Mesendoderm (in vitro differentiated cells): Measurements from ENCODE around the gene GRHPR.

Source experiments
- DNase-seq: peaks from one replicate; pipeline ENCODE4 v3.0.0; 2013
- H2AK5ac ChIP-seq: 2 replicates; pipeline ENCODE4 v1.6.1; 2013; ENCODE audit warnings: low read length, inconsistent platforms
- H2BK120ac ChIP-seq: 2 replicates; pipeline ENCODE4 v1.6.1; 2013; ENCODE audit warnings: low read depth, mild to moderate bottlenecking, low read length, moderate library complexity, mixed read lengths
- H2BK15ac ChIP-seq: replicated peaks from 2 replicates; pipeline ENCODE4 v1.6.1; 2013; ENCODE audit warnings: low read depth, mild to moderate bottlenecking, moderate library complexity
- H2BK5ac ChIP-seq: 2 replicates; pipeline ENCODE4 v1.6.1; 2013; ENCODE audit warnings: low read length, inconsistent platforms
- H3K18ac ChIP-seq: 2 replicates; pipeline ENCODE4 v1.6.1; 2013; ENCODE audit warnings: mild to moderate bottlenecking, low read length, mixed read lengths
- H3K23ac ChIP-seq: one replicate; pipeline ENCODE4 v1.6.1; 2013; ENCODE audit warnings: low read length
- H3K27ac ChIP-seq: 2 replicates; pipeline ENCODE4 v1.5.1; 2013; ENCODE audit warnings: low read depth, mild to moderate bottlenecking, inconsistent platforms, low read length, moderate library complexity
- H3K27me3 ChIP-seq: 2 replicates; pipeline ENCODE4 v1.6.1; 2013; ENCODE audit warnings: low read length, control low read depth, mild to moderate bottlenecking, inconsistent platforms; ENCODE audit not compliant: insufficient read depth, poor library complexity
- H3K36me3 ChIP-seq: 2 replicates; pipeline ENCODE4 v1.6.1; 2013; ENCODE audit warnings: low read length, inconsistent platforms; ENCODE audit not compliant: control insufficient read depth, insufficient read depth
- H3K4ac ChIP-seq: one replicate; pipeline ENCODE4 v1.6.1; 2013; ENCODE audit warnings: low read depth, mild to moderate bottlenecking, low read length, moderate library complexity
- H3K4me1 ChIP-seq: 2 replicates; pipeline ENCODE4 v1.6.1; 2013; ENCODE audit warnings: low read depth, low read length, inconsistent platforms; ENCODE audit not compliant: control insufficient read depth
- H3K4me2 ChIP-seq: 2 replicates; pipeline ENCODE4 v1.6.1; 2013; ENCODE audit warnings: low read length
- H3K4me3 ChIP-seq: 2 replicates; pipeline ENCODE4 v1.5.1; 2013; ENCODE audit warnings: mild to moderate bottlenecking, low read length
- H3K56ac ChIP-seq: one replicate; pipeline ENCODE4 v1.6.1; 2013; ENCODE audit warnings: low read length
- H3K79me1 ChIP-seq: 2 replicates; pipeline ENCODE4 v1.6.1; 2013; ENCODE audit warnings: low read length, inconsistent platforms
- H3K79me2 ChIP-seq: 2 replicates; pipeline ENCODE4 v1.6.1; 2013; ENCODE audit warnings: mild to moderate bottlenecking, low read length; ENCODE audit not compliant: control insufficient read depth, insufficient read depth
- H3K9ac ChIP-seq: 2 replicates; pipeline ENCODE4 v1.6.1; 2013; ENCODE audit warnings: low read length, inconsistent platforms
- H4K5ac ChIP-seq: one replicate; pipeline ENCODE4 v1.6.1; 2013; ENCODE audit warnings: low read length
- H4K8ac ChIP-seq: one replicate; pipeline ENCODE4 v1.6.1; 2013; ENCODE audit warnings: low read depth, mild to moderate bottlenecking, control low read depth, low read length, moderate library complexity
- WGBS: extraction: QIAGEN DNeasy Blood & Tissue Kit; methylation state at CpG from one replicate; pipeline ENCODE4 v1.1.7; 2013; ENCODE audit warnings: low lambda C conversion rate, missing lambda C conversion rate; ENCODE audit not compliant: insufficient coverage; ENCODE audit errors: extremely low coverage; 5-methylcytosine and 5-hydroxymethylcytosine counted together

Gene GRHPR

GRCh38 chr9:37378613-37379004 lies 43.9 kb upstream of the GRHPR start:
- Histone ChIP-seq H3K36me3 (no peaks in the 10 kb centered on the region), H4K8ac (no peak overlapping the region), H3K56ac (no peak overlapping the region), H3K9ac (no peak overlapping the region), H3K4me3 (no peak overlapping the region), H2BK120ac (no peak overlapping the region), H4K5ac (no peak overlapping the region), H3K23ac (no peak overlapping the region), H3K4ac (no peak overlapping the region), H3K27ac (no peak overlapping the region), H3K4me1 (no peaks in the 10 kb centered on the region), H3K4me2 (no peak overlapping the region), H2AK5ac (no peak overlapping the region), H2BK15ac (no peak overlapping the region), H3K18ac (no peak overlapping the region), H3K79me2 (no peaks in the 10 kb centered on the region), H2BK5ac (no peak overlapping the region), H3K27me3 (no peaks in the 10 kb centered on the region), H3K79me1 (no peaks in the 10 kb centered on the region)
- DNase-seq: no peak
- no CpG with 5 or more reads among the region's 19 CpGs for WGBS

- no peaks in the 10 kb centered on the region for H3K79me2 ChIP-seq
- H3K18ac ChIP-seq: no peak overlapping the region
- H3K79me1 ChIP-seq: no peaks in the 10 kb centered on the region
- H2BK120ac ChIP-seq: no peak overlapping the region
- WGBS: no CpG with 5 or more reads among the region's 2 CpGs
- H2BK15ac ChIP-seq: no peak overlapping the region
- no peaks in the 10 kb centered on the region for H3K27me3 ChIP-seq
- H4K8ac ChIP-seq: no peak overlapping the region
- H3K4me1 ChIP-seq: no peaks in the 10 kb centered on the region
- H3K4me3 ChIP-seq: no peak overlapping the region
- no peak overlapping the region for H2BK5ac ChIP-seq
- no peak overlapping the region for H4K5ac ChIP-seq
- H3K27ac ChIP-seq: no peak overlapping the region
- no peak for DNase-seq
- no peak overlapping the region for H3K23ac ChIP-seq
- no peak overlapping the region for H3K9ac ChIP-seq
- H3K4me2 ChIP-seq: no peak overlapping the region
- no peak overlapping the region for H3K56ac ChIP-seq
- no peak overlapping the region for H3K4ac ChIP-seq
- no peaks in the 10 kb centered on the region for H3K36me3 ChIP-seq
- H2AK5ac ChIP-seq: no peak overlapping the region
These were observed 42.7 kb upstream of the GRHPR start for GRCh38 chr9:37379835-37380234.

GRCh38 chr9:37380570-37380969 lies 41.9 kb upstream of the GRHPR start:
- Histone ChIP-seq H3K4ac (no peak overlapping the region), H2BK120ac (no peak overlapping the region), H3K27me3 (no peaks in the 10 kb centered on the region), H3K4me2 (no peak overlapping the region), H2BK5ac (no peak overlapping the region), H3K27ac (no peak overlapping the region), H3K9ac (no peak overlapping the region), H3K23ac (no peak overlapping the region), H3K79me1 (no peaks in the 10 kb centered on the region), H2AK5ac (no peak overlapping the region), H3K79me2 (no peaks in the 10 kb centered on the region), H4K8ac (no peak overlapping the region), H3K4me1 (no peaks in the 10 kb centered on the region), H3K56ac (no peak overlapping the region), H3K18ac (no peak overlapping the region), H2BK15ac (no peak overlapping the region), H3K4me3 (no peak overlapping the region), H4K5ac (no peak overlapping the region), H3K36me3 (no peaks in the 10 kb centered on the region)
- DNase-seq: no peak
- no CpG with 5 or more reads among the region's 9 CpGs for WGBS

GRCh38 chr9:37381094-37381741 lies 41.3 kb upstream of the GRHPR start:
- no peaks in the 10 kb centered on the region for H3K4me1 ChIP-seq
- no peak overlapping the region for H4K8ac ChIP-seq
- H3K18ac ChIP-seq: no peak overlapping the region
- no CpG with 5 or more reads among the region's 11 CpGs for WGBS
- H3K4me2 ChIP-seq: no peak overlapping the region
- H3K23ac ChIP-seq: no peak overlapping the region
- no peak overlapping the region for H2AK5ac ChIP-seq
- H3K4ac ChIP-seq: no peak overlapping the region
- no peak for DNase-seq
- H2BK5ac ChIP-seq: no peak overlapping the region
- no peak overlapping the region for H2BK15ac ChIP-seq
- H2BK120ac ChIP-seq: no peak overlapping the region
- H3K4me3 ChIP-seq: no peak overlapping the region
- no peak overlapping the region for H3K27ac ChIP-seq
- H3K36me3 ChIP-seq: no peaks in the 10 kb centered on the region
- no peaks in the 10 kb centered on the region for H3K27me3 ChIP-seq
- H3K56ac ChIP-seq: no peak overlapping the region
- no peaks in the 10 kb centered on the region for H3K79me2 ChIP-seq
- no peak overlapping the region for H3K9ac ChIP-seq
- H4K5ac ChIP-seq: no peak overlapping the region
- H3K79me1 ChIP-seq: no peaks in the 10 kb centered on the region

- Histone ChIP-seq H2BK15ac (no peak overlapping the region), H4K8ac (no peak overlapping the region), H3K56ac (no peak overlapping the region), H3K27ac (no peak overlapping the region), H3K4me2 (no peak overlapping the region), H3K79me2 (no peaks in the 10 kb centered on the region), H3K36me3 (no peaks in the 10 kb centered on the region), H2AK5ac (no peak overlapping the region), H3K4me1 (no peaks in the 10 kb centered on the region), H3K27me3 (no peaks in the 10 kb centered on the region), H3K4me3 (no peak overlapping the region), H2BK5ac (no peak overlapping the region), H3K23ac (no peak overlapping the region), H2BK120ac (no peak overlapping the region), H3K18ac (no peak overlapping the region), H4K5ac (no peak overlapping the region), H3K79me1 (no peaks in the 10 kb centered on the region), H3K4ac (no peak overlapping the region), H3K9ac (no peak overlapping the region)
- WGBS: no CpG with 5 or more reads among the region's 14 CpGs
- no peak for DNase-seq
These were observed 40.1 kb upstream of the GRHPR start for GRCh38 chr9:37382161-37382981.
